ENCODE data around the gene SLC7A14.

SLC7A14 gene

GRCh38 chr3:170493712-170494182 is 92.1 kb downstream of the SLC7A14 start:
- no peak overlapping the region for H3K4me2 ChIP-seq (ENCODE audit: insufficient read depth, low read length)
- no peaks in the 10 kb centered on the region for H3K79me2 ChIP-seq (ENCODE audit: insufficient read depth, low read length)
- no peak overlapping the region for H3K4me3 ChIP-seq (ENCODE audit: low read depth in 1 of 2, low read length in 2 of 2)
- ATAC-seq (ENCODE audit: insufficient read depth, low read depth) (no peak), DNase-seq (no peak)
- no peaks in the 10 kb centered on the region for H3K4me1 ChIP-seq (ENCODE audit: insufficient read depth, low read length)
- H2AFZ ChIP-seq (ENCODE audit: low read depth, low read length): no peak overlapping the region
- no peaks in the 10 kb centered on the region for H3K36me3 ChIP-seq (ENCODE audit: insufficient read depth, low read length)
- no peaks in the 10 kb centered on the region for H3K9me3 ChIP-seq (ENCODE audit: insufficient read depth, low read length, severe bottlenecking)
- no peak overlapping the region for H3K27ac ChIP-seq (ENCODE audit: low read length)
- no peaks in the 10 kb centered on the region for H4K20me1 ChIP-seq (ENCODE audit: insufficient read depth, low read length)
- H3K9ac ChIP-seq (ENCODE audit: low read depth, low read length): no peak overlapping the region
- TF ChIP-seq CTCF (IDR thresholded peaks at IDR 0.05; ENCODE audit: borderline replicate concordance, extremely low read depth, low read length, poor library complexity, severe bottlenecking) (no peak), EZH2 (IDR thresholded peaks at IDR 0.05; ENCODE audit: borderline replicate concordance, low read depth, low read length, severe bottlenecking) (no peak)
- H3K27me3 ChIP-seq (ENCODE audit: insufficient read depth, low read length, poor library complexity): no peaks in the 10 kb centered on the region

- Histone ChIP-seq H3K27ac (ENCODE audit: low read length) (no peak overlapping the region), H3K9ac (ENCODE audit: low read depth, low read length) (no peak overlapping the region), H3K79me2 (ENCODE audit: insufficient read depth, low read length) (no peaks in the 10 kb centered on the region), H3K27me3 (ENCODE audit: insufficient read depth, low read length, poor library complexity) (no peaks in the 10 kb centered on the region), H4K20me1 (ENCODE audit: insufficient read depth, low read length) (no peaks in the 10 kb centered on the region), H3K4me1 (ENCODE audit: insufficient read depth, low read length) (no peaks in the 10 kb centered on the region), H2AFZ (ENCODE audit: low read depth, low read length) (no peak overlapping the region), H3K4me3 (ENCODE audit: low read depth in 1 of 2, low read length in 2 of 2) (no peak overlapping the region), H3K9me3 (ENCODE audit: insufficient read depth, low read length, severe bottlenecking) (no peaks in the 10 kb centered on the region), H3K4me2 (ENCODE audit: insufficient read depth, low read length) (no peak overlapping the region), H3K36me3 (ENCODE audit: insufficient read depth, low read length) (no peaks in the 10 kb centered on the region)
- no peak for ATAC-seq (ENCODE audit: insufficient read depth, low read depth)
- no peak for DNase-seq
- TF ChIP-seq CTCF (IDR thresholded peaks at IDR 0.05; ENCODE audit: borderline replicate concordance, extremely low read depth, low read length, poor library complexity, severe bottlenecking) (no peak), EZH2 (IDR thresholded peaks at IDR 0.05; ENCODE audit: borderline replicate concordance, low read depth, low read length, severe bottlenecking) (no peak)
These were observed 94.0 kb downstream of the SLC7A14 start for GRCh38 chr3:170491901-170492300.

GRCh38 chr3:170490828-170491560 is 94.9 kb downstream of the SLC7A14 start:
- Histone ChIP-seq H3K4me3 (ENCODE audit: low read depth in 1 of 2, low read length in 2 of 2) (no peak overlapping the region), H3K4me2 (ENCODE audit: insufficient read depth, low read length) (no peak overlapping the region), H3K9ac (ENCODE audit: low read depth, low read length) (no peak overlapping the region)

More at GRCh38 chr3:170490828-170491560, 94.9 kb downstream of the SLC7A14 start:
- Histone ChIP-seq H3K27ac (ENCODE audit: low read length) (no peak overlapping the region), H3K27me3 (ENCODE audit: insufficient read depth, low read length, poor library complexity) (no peaks in the 10 kb centered on the region), H2AFZ (ENCODE audit: low read depth, low read length) (no peak overlapping the region), H3K79me2 (ENCODE audit: insufficient read depth, low read length) (no peaks in the 10 kb centered on the region), H3K9me3 (ENCODE audit: insufficient read depth, low read length, severe bottlenecking) (no peaks in the 10 kb centered on the region), H3K4me1 (ENCODE audit: insufficient read depth, low read length) (no peaks in the 10 kb centered on the region), H3K36me3 (ENCODE audit: insufficient read depth, low read length) (no peaks in the 10 kb centered on the region), H4K20me1 (ENCODE audit: insufficient read depth, low read length) (no peaks in the 10 kb centered on the region)
- ATAC-seq (ENCODE audit: insufficient read depth, low read depth): no peak
- DNase-seq: no peak
- TF ChIP-seq EZH2 (IDR thresholded peaks at IDR 0.05; ENCODE audit: borderline replicate concordance, low read depth, low read length, severe bottlenecking) (no peak), CTCF (IDR thresholded peaks at IDR 0.05; ENCODE audit: borderline replicate concordance, extremely low read depth, low read length, poor library complexity, severe bottlenecking) (no peak)
